ENCODE measurements around the gene TRAPPC2L.

The TRAPPC2L gene

GRCh38 chr16:88817785-88818574 is 38.9 kb upstream of the TRAPPC2L start:
- Histone ChIP-seq H3K36me3 (ENCODE audit: control insufficient read depth, insufficient read depth, low read length) (peaks cover 1% of the 10 kb centered on the region), H3K27me3 (replicated peaks; ENCODE audit: control insufficient read depth, insufficient read depth, low read length) (no peaks in the 10 kb centered on the region), H3K4me3 (replicated peaks; ENCODE audit: low read depth, low read length) (no peak overlapping the region)
- DNase-seq (ENCODE audit: extremely low read depth, insufficient read length): no peak
- TF ChIP-seq, protein P1, sequence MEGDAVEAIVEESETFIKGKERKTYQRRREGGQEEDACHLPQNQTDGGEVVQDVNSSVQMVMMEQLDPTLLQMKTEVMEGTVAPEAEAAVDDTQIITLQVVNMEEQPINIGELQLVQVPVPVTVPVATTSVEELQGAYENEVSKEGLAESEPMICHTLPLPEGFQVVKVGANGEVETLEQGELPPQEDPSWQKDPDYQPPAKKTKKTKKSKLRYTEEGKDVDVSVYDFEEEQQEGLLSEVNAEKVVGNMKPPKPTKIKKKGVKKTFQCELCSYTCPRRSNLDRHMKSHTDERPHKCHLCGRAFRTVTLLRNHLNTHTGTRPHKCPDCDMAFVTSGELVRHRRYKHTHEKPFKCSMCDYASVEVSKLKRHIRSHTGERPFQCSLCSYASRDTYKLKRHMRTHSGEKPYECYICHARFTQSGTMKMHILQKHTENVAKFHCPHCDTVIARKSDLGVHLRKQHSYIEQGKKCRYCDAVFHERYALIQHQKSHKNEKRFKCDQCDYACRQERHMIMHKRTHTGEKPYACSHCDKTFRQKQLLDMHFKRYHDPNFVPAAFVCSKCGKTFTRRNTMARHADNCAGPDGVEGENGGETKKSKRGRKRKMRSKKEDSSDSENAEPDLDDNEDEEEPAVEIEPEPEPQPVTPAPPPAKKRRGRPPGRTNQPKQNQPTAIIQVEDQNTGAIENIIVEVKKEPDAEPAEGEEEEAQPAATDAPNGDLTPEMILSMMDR (IDR thresholded peaks at IDR 0.05; ENCODE audit: insufficient read depth, low read length, poor library complexity, severe bottlenecking): no peak

GRCh38 chr16:88818575-88818874 is 38.4 kb upstream of the TRAPPC2L start:
- TF ChIP-seq, protein P1 (IDR thresholded peaks at IDR 0.05; ENCODE audit: insufficient read depth, low read length, poor library complexity, severe bottlenecking): no peak
- no peak overlapping the region for H3K4me3 ChIP-seq (replicated peaks; ENCODE audit: low read depth, low read length)
- no peaks in the 10 kb centered on the region for H3K27me3 ChIP-seq (replicated peaks; ENCODE audit: control insufficient read depth, insufficient read depth, low read length)
- no peak for DNase-seq (ENCODE audit: extremely low read depth, insufficient read length)
- H3K36me3 ChIP-seq (ENCODE audit: control insufficient read depth, insufficient read depth, low read length): peaks cover 1% of the 10 kb centered on the region

DNA sequence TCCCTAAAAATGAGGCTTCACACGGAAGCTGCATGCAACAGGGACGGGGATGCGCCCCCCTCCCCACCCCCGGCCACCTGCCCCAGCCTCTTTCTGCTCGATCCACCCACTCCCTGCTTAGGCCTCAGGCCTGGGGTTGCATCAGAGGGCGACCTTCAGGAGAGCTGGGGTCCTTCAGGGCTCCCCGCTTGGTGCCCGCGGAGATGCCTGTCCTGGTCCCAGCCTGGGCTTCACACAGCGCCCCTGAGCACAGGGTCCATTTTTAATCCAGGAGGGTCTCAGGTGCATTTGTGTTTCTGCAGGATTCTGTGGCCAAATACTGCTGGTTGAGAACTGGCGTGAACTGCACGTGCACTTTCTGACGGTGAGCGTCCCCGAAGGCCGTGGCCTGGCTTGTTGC is 37.8 kb upstream of the TRAPPC2L start:
- Histone ChIP-seq H3K4me3 (replicated peaks; ENCODE audit: low read depth, low read length) (no peak overlapping the region), H3K36me3 (ENCODE audit: control insufficient read depth, insufficient read depth, low read length) (peaks cover 1% of the 10 kb centered on the region), H3K27me3 (replicated peaks; ENCODE audit: control insufficient read depth, insufficient read depth, low read length) (no peaks in the 10 kb centered on the region)
- TF ChIP-seq, protein P1 (IDR thresholded peaks at IDR 0.05; ENCODE audit: insufficient read depth, low read length, poor library complexity, severe bottlenecking): no peak
- DNase-seq (ENCODE audit: extremely low read depth, insufficient read length): no peak

GRCh38 chr16:88820385-88821025 is 36.4 kb upstream of the TRAPPC2L start:
- DNase-seq (ENCODE audit: extremely low read depth, insufficient read length): no peak
- Histone ChIP-seq H3K4me3 (replicated peaks; ENCODE audit: low read depth, low read length) (no peak overlapping the region), H3K27me3 (replicated peaks; ENCODE audit: control insufficient read depth, insufficient read depth, low read length) (no peaks in the 10 kb centered on the region), H3K36me3 (ENCODE audit: control insufficient read depth, insufficient read depth, low read length) (peaks cover 3% of the 10 kb centered on the region)
- TF ChIP-seq, protein P1 (IDR thresholded peaks at IDR 0.05; ENCODE audit: insufficient read depth, low read length, poor library complexity, severe bottlenecking): no peak

GRCh38 chr16:88821168-88821850 is 35.6 kb upstream of the TRAPPC2L start:
- Histone ChIP-seq H3K36me3 (ENCODE audit: control insufficient read depth, insufficient read depth, low read length) (peaks cover 3% of the 10 kb centered on the region), H3K4me3 (replicated peaks; ENCODE audit: low read depth, low read length) (no peak overlapping the region), H3K27me3 (replicated peaks; ENCODE audit: control insufficient read depth, insufficient read depth, low read length) (no peaks in the 10 kb centered on the region)
- DNase-seq (ENCODE audit: extremely low read depth, insufficient read length): no peak
- TF ChIP-seq, protein P1 (IDR thresholded peaks at IDR 0.05; ENCODE audit: insufficient read depth, low read length, poor library complexity, severe bottlenecking): no peak
